ENCODE data around the gene TOE1. TPM values are rescaled to one million over a fixed set of nuclear protein-coding genes. Genes with fewer than 3 reads are reported as not detected.
"Not testable (repeated sequence)": the region's sequence is repeated elsewhere in the genome, so short reads cannot be mapped to it uniquely, and the experiment has no call there.

TOE1 gene
- total RNA-seq (2022) (11.1 and 13.3 TPM in 2 replicates), Bru-seq, nascent RNA (percentile 82 among the genes with signal in this experiment), BruChase-seq, experiment 1, labeled RNA remaining after a 6-hour chase (percentile 62 among the genes with signal in this experiment), BruChase-seq, experiment 2, labeled RNA remaining after a 2-hour chase (percentile 74 among the genes with signal in this experiment)
- long read RNA-seq, transcript TOE1-201 (8 exons, 2,389 nt) = major isoform, 23 of 35 reads
- long read RNA-seq, partial matches to known transcripts = 3 of 35 reads
- long read RNA-seq, other reads (novel, unspliced or antisense) = 8 of 35 reads

- H3K27ac Mint-ChIP-seq (ENCODE audit: low read depth, unreplicated experiment) = peak within 1 kb of the TSS; percentile 93
- peak within 1 kb of the TSS; percentile 93 for H3K4me3 Mint-ChIP-seq (ENCODE audit: unreplicated experiment)
- TF ChIP-seq CTCF (IDR thresholded peaks at IDR 0.05; ENCODE audit: unreplicated experiment) = no peak
- H3K9me3 Mint-ChIP-seq (ENCODE audit: unreplicated experiment) = no peaks in the 10 kb centered on the region
- H3K27me3 Mint-ChIP-seq (ENCODE audit: insufficient read depth, unreplicated experiment) = no peaks in the 10 kb centered on the region
- TSS peak; percentile 36 for BruUV-seq (replicated peaks)
- ChIA-PET POLR2A (interaction anchor here (0.6 to 4.0 kb wide), 32 partner anchors 9 to 844 kb away, joined by 3 to 115 read pairs (median 6); partner anchors contain the start of genes AKR1A1, ARMH1, CCDC163 and EIF2B3), CTCF (interaction anchor here (0.5 to 5.0 kb wide), 11 partner anchors 9 to 609 kb away, joined by 3 to 51 read pairs (median 4); partner anchors contain the start of genes MMACHC, RNU5D-1 and TESK2)
- intact Hi-C loops (cut with micrococcal nuclease) = loop anchor here (1.0 kb wide), 1 partner anchor 36 kb away; no protein-coding TSS in a partner anchor
- H3K36me3 Mint-ChIP-seq (ENCODE audit: insufficient read depth, unreplicated experiment) = peaks cover 23% of the 10 kb centered on the region
- H3K4me1 Mint-ChIP-seq (ENCODE audit: insufficient read depth, unreplicated experiment) = peaks cover 4% of the 10 kb centered on the region
- DNase-seq (ENCODE audit: unreplicated experiment) = peak; percentile 89
These were observed at the start of gene TOE1, which contains the start of gene MUTYH for GRCh38 chr1:45339789-45340558. Gene TOE1, plus strand, starts transcription at chr1:45340170. Its CDS starts 83 bp downstream, at chr1:45340253. Gene MUTYH, minus strand, starts transcription at chr1:45340440. Its CDS starts 5,935 bp downstream, at chr1:45334505.

- intact Hi-C loops (cut with micrococcal nuclease); H3K4me3 Mint-ChIP-seq (ENCODE audit: unreplicated experiment); H3K4me1 Mint-ChIP-seq (ENCODE audit: insufficient read depth, unreplicated experiment); DNase-seq (ENCODE audit: unreplicated experiment); H3K36me3 Mint-ChIP-seq (ENCODE audit: insufficient read depth, unreplicated experiment); H3K27ac Mint-ChIP-seq (ENCODE audit: low read depth, unreplicated experiment); H3K9me3 Mint-ChIP-seq (ENCODE audit: unreplicated experiment); POLR2A ChIA-PET; BruUV-seq (replicated peaks): not testable (repeated sequence)
- CTCF ChIA-PET = interaction anchor here (0.6 to 14.0 kb wide), 4 partner anchors 10 to 1085 kb away, joined by 4 to 437 read pairs (median 10); partner anchors contain the start of genes HECTD3 and UROD
- H3K27me3 Mint-ChIP-seq (ENCODE audit: insufficient read depth, unreplicated experiment) = peaks cover 12% of the 10 kb centered on the region
These were observed 49.0 kb upstream of the TOE1 start for GRCh38 chr1:45291002-45291401.

- intact Hi-C loops (cut with micrococcal nuclease) = no loop called here
- no peaks in the 10 kb centered on the region for H3K4me1 Mint-ChIP-seq (ENCODE audit: insufficient read depth, unreplicated experiment)
- no peak for TF ChIP-seq CTCF (IDR thresholded peaks at IDR 0.05; ENCODE audit: unreplicated experiment)
- H3K27me3 Mint-ChIP-seq (ENCODE audit: insufficient read depth, unreplicated experiment) = peaks cover 11% of the 10 kb centered on the region
- no TSS peak for BruUV-seq (replicated peaks)
- no peak overlapping the region for H3K4me3 Mint-ChIP-seq (ENCODE audit: unreplicated experiment)
- no peaks in the 10 kb centered on the region for H3K36me3 Mint-ChIP-seq (ENCODE audit: insufficient read depth, unreplicated experiment)
- POLR2A ChIA-PET = interaction anchor here (1.0 kb wide), 1 partner anchor 279 kb away, joined by 3 read pairs; the partner anchor contains the start of gene UROD
- no peaks in the 10 kb centered on the region for H3K9me3 Mint-ChIP-seq (ENCODE audit: unreplicated experiment)
- no peak for DNase-seq (ENCODE audit: unreplicated experiment)
- CTCF ChIA-PET = interaction anchor here (1.3 to 14.0 kb wide), 3 partner anchors 9 to 276 kb away, joined by 4 to 437 read pairs (median 17); partner anchors contain the start of genes HECTD3 and UROD
- no peak overlapping the region for H3K27ac Mint-ChIP-seq (ENCODE audit: low read depth, unreplicated experiment)
These were observed 48.3 kb upstream of the TOE1 start for GRCh38 chr1:45291716-45292115.

- intact Hi-C loops (cut with micrococcal nuclease) = no loop called here
- Mint-ChIP-seq H3K4me1 (ENCODE audit: insufficient read depth, unreplicated experiment) (no peaks in the 10 kb centered on the region), H3K4me3 (ENCODE audit: unreplicated experiment) (no peak overlapping the region), H3K27me3 (ENCODE audit: insufficient read depth, unreplicated experiment) (no peaks in the 10 kb centered on the region), H3K27ac (ENCODE audit: low read depth, unreplicated experiment) (no peak overlapping the region), H3K36me3 (ENCODE audit: insufficient read depth, unreplicated experiment) (no peaks in the 10 kb centered on the region), H3K9me3 (ENCODE audit: unreplicated experiment) (no peaks in the 10 kb centered on the region)
- no TSS peak for BruUV-seq (replicated peaks)
- DNase-seq (ENCODE audit: unreplicated experiment) = no peak
- ChIA-PET POLR2A (interaction anchor here (0.5 to 6.8 kb wide), 4 partner anchors 10 to 568 kb away, joined by 3 to 176 read pairs (median 3); partner anchors contain the start of genes HECTD3 and UROD), CTCF (interaction anchor here (0.6 to 14.0 kb wide), 5 partner anchors 51 to 505 kb away, joined by 3 to 437 read pairs (median 3); partner anchors contain the start of genes HECTD3 and UROD)
- TF ChIP-seq CTCF (IDR thresholded peaks at IDR 0.05; ENCODE audit: unreplicated experiment) = no peak
These were observed 42.2 kb upstream of the TOE1 start for GRCh38 chr1:45297666-45298356.
